HG03457 (cell line): ENCODE measurements around the gene FGD4.

Source experiments
- ATAC-seq: cut with Tn5 transposase; IDR thresholded peaks from one replicate; pipeline ENCODE4 v1.9.1; 2021; ENCODE audit warnings: moderate number of reproducible peaks; ENCODE audit not compliant: unreplicated experiment

Gene FGD4

DNA sequence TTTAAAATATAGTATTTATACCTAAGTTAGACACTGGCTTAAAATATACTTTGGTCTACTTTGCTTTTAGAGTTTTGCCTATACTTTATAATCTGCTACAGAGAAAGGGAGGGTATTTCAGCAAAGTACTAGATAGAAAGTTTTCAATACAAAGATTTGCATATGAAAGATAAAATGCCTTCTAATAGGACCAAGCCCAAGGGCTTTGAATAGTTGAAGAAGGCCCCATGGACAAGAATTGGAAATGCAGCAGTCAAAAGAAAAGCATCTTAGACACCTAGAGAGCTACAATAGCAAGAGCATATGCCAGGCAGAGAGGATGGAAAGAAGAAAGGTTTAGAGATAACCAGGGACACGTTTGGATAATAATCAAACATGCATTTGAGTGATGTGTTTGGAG lies 196.7 kb downstream of the FGD4 start:
- ATAC-seq, result no peak

DNA sequence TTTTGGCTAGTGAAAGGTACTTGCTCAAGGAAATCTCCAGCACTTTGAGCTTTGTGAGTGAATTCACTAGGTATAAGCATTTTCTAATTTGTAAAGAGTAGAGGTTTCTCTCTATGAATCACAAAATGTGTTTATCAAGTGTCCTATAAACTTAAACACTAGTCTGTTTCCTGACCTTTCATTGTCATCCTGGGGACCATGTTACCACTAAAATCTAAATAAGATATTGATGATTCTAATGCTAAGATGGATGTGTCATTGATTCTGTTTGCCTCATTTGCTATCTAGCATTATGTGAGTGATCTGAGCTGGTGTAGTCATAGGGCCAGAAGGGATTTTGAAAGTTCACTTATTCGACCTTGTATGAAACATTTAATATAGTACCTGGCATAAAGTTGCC lies 199.3 kb downstream of the FGD4 start:
- ATAC-seq, result no peak

DNA sequence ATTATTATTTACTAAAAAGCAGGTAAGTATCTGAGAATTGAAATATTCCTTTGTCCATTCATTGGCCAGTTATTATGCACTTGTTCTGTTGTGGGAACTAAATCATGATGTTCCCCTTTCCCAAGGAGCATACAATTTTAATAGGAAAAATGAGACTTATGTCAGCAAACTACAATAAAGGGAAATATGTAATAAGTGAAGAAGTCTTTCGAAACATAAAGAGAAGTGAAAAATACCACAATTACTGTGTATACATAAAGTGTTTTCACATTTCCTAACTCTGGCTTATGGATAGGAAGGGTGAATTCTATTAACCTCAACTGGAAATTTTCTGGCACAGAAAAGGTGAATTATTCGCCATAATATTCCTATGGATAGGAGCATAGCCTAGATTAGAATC lies 201.3 kb downstream of the FGD4 start:
- no peak for ATAC-seq

DNA sequence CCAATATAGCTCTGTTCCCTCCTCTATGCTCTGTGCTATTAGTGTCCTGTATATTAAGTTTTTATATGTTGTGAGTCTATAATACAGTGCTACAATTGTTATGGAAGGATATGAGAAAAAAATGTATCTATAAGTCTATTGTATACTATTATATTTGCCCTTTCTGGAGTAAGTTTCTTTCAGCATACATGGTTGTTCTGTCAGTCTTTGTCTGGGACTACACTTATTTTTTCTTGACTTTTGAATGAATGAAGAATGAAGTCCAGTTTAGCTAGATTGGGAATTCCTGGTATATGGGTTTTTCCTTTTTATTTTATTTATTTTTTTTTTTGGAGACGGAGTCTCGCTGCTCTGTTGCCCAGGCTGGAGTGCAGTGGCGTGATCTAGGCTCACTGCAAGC lies 203.7 kb downstream of the FGD4 start:
- ATAC-seq, result no peak

DNA sequence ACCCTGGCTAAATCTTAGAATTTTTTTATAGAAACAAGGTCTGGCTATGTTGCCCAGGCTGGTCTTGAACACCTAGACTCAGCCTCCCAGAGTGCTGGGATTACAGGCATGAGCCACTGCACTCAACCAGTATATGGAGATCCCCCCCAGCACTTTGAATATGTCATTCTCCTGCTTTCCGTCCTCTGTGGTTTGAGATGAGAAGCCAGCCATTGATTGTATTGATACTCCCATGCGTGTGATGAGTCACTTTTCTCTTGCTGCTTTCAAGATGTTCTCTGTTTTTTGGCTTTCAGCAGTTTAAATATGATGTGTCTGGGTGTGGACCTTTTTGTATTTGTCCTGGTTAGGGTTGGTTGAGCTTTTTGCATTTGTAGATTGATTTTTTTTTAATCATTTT lies 204.5 kb downstream of the FGD4 start:
- ATAC-seq, result no peak

DNA sequence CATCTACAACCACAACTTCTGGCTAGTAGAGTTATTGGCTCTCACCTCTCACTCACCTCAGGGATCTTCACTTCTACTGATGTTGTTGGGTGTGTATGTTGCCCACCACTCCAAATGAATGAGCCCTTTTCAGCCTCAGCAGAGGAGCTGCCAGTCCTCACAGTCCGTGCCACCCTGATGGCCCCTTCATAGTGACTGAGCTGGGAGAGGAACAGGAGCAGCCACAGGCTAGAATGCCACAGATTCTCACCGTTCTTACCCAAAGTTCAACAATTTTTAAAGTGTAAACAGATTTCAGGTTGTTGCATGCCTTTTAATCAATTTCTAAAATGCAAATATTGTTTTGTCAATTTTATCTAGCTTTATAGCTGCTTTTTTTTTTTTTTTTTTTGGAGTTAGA lies 205.2 kb downstream of the FGD4 start:
- ATAC-seq, result no peak

DNA sequence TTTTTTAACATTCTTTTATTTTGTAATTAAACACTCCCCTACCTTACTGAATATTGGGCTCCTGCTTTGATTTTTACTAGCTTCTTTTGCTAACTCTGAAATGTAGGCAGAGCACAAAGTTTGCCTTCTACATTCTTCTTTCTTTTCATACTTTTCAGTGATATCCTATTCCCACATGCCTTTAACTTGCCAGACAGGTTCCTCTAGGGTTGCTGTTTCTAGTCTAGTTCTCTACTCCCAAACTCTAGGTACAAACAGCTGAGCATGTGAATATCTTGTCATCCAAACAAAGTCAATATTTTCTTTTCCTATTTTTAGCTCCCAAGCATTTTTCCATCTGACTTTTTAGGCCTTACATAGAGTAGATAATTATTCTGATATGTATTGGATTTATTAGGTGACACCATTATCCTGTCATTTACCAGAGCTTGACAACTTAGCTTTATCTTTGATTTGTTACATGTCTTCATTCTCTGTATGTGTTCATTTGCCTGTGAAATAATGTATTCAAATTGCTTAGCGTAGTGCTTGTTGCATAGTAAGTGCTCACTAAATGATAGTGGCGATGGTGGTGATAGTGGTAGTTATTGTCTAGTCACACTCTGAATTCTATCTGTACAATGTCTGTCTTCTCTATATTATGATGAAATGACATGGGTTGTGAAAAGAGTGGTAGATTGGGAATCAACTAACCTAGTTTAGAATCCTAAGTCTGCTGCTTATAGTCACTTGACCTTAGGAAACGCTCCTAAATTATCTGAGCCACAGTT lies 206.2 kb downstream of the FGD4 start:
- no peak for ATAC-seq

DNA sequence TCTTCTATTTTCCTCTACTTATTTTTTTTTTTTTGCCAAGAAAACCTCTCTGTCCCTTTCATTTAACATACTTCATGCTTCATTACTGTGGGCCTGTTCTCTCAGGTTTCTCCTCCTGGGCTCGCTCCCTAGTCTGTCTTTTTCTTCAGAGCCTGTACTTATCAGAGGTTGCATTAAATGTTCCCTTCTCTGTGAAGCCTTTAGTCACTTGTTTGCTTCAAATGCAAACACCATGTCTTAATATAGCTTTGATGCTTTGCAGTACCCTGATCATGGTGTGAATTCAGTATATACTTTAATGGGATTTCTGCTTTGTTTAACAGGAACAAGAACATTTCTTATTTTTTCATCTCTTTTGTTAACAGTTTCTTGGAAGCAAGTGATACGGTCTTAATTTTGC lies 207.1 kb downstream of the FGD4 start:
- ATAC-seq, result no peak

DNA sequence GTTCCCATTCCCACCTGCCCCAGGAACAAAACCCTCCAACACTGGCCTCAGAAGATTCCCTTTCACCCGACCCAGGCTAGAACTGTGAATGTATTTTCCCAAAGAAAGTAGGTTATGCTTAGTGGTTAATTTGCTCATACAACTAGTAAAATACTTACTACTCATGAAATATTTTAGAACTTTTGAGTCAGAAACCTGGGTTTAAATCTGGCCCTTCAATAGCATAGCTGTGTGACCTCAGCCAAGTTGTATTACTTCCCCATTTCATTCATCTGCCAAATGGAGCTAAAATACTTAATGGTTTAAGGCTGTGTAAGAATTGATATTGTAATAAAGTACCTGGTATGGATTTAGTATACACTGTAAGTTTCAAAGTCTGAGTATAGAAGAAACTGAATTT lies 210.6 kb downstream of the FGD4 start:
- ATAC-seq, result no peak

DNA sequence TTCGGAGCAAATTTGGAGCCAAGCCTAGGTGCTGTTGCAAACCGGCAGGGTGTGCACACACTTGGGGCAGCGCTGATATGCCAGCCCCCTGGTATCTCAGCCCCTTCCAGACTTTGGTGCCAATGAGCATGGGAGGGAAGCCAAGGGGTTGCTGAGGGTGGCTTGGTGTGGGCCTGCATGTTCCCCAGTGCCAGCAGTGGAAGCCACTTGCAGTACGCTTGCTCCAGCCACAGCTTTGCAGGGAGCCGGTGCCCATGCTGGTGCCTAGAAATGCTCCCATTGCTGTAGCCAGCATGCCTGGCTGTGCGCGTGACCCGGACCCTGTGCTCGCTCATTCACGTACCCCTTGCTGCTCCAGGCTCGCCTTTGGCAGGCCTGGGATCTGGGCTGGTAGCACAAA lies 212.6 kb downstream of the FGD4 start:
- no peak for ATAC-seq

DNA sequence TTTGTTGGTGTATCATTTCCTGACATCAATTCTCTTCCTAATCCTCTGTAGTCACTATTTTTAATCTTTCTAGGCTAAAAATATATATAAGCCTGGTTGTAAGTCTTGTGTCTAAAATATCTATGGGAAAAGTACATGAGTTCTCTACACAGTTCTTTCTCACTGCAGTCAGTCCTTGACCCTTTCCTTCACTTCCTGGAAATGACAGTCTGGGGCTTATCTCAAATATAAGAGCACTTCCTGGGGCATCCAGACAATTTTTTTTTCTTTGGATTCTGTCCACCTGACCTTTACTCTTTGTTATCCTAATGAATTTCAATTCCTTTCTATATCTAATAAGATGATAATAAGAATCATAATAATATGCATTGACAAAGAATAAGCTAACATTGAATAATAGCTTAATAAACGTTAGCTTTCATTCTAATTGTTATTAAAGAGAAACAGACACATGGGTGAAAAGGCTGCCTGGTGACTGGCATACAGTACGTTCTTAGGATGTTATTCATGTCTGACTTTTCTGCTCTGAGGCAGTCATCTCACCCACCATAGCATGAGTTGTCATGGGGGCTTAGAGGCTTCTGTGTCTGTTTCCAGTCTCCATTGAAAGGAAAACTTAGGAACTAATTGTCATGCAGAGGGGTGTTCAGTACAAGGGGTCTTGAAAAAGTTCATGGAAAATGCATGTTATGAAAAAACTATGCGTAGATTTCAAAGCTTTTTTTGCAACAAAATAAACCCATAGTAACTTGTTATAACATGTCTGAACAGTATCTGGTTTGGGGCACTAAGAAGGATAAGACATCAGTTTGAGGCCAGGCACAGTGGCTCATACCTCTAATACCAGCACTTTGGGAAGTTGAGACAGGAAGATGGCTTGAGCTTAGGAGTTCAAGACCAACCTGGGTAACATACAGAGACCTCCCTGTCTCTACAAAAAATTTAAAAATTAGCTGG lies 213.6 kb downstream of the FGD4 start:
- ATAC-seq, result no peak

DNA sequence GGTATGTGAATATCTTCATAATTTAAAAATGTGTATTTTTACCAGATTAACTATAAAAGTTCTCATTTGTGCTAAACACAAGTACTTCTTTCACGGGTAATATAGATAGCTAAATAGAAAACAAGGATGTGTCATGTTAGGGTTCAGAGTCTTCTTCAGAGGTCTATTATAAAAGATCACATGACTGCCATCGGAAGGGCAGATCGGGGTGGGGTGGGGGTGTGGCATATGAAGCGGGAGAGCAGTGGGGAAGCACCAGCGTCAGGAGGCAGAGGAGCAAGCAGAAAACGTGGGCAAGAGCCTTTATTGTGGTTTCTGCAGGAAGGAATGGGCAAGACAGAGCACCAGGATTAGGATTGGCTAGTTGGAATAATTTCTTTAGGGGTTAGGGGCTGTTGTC lies 216.1 kb downstream of the FGD4 start:
- no peak for ATAC-seq

DNA sequence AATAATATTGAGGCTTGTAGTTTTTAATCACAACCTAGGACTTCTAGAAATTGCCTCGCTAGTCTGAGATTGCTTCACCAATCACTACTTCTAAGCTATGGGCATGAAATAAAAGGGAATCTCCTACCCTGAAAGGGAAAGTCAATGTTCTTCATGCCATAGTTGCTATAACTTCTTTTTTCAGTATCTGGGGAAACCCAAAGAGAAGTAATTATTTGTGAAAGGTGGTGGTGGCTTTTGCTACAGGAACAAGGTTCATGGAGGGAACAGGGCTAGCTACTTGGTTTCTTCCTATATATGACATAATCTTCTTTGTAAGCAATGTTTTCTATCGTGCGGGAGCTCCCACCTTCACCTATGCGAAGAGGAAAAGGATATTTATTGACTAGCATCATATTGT lies 218.2 kb downstream of the FGD4 start:
- ATAC-seq, result no peak

DNA sequence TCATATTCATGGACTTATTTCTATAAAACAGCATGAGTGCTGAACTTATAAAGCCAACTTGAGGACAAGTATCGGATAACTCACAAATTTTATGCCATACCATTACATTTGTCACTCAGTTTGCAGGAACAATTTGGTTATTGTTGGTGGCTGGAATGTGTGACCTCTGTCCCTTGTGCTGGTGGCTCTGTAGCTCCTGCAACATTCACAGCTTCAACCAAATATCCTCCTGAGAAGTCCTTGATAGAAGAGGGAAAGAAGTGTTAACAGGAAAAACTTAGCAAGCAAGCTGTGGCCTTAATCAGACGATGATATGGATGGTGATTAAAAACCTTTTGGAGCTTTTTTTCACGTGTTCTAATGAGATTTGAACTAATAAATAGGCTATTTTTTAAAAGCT lies 218.8 kb downstream of the FGD4 start:
- ATAC-seq, result no peak

DNA sequence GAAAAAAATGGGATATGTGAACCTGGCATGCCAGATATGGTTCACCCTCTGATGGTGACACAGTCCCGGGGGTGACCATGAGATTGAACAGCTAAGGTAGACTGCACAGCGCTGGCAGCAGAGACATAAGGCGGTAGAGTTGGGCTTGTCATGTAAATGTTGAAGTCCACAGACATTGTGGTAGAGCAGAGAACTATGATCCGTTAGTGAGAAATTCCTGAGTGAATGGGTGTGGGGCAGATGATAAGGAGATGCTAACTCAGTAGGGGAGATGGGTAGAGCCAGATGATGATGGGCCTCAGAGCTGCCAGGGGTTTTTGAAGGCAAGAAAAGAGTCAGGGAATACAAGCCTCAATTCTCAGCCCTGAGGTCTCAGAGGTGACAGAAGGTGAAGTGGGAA lies 228.6 kb downstream of the FGD4 start:
- ATAC-seq, result no peak

DNA sequence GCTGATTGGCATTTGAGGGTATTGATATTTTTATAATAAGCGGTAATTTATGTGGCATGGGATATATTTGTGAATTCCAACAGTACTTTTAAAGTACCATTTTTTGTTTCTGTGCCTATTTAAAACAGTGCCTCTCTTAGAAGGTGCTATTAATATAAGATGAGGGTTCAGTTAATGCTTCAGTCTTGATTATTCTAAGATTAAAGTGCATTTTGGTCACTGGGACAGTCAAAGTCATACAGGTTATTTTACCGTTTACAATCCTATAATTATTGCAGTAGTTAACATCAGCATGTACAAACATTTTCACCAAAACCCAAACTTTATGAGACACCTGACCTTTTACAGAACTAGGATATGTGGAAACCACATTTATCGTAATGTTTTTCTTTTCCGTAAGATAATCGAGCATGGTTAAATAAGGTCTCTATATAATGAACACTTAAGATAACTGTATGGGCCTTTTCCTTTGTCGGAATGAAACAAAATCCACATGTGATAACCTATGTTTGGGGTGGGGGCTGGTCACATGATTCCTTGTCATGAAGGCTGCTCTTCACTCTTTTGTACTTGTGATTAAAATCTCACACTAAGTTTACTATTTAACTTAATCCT lies 242.0 kb downstream of the FGD4 start:
- no peak for ATAC-seq

DNA sequence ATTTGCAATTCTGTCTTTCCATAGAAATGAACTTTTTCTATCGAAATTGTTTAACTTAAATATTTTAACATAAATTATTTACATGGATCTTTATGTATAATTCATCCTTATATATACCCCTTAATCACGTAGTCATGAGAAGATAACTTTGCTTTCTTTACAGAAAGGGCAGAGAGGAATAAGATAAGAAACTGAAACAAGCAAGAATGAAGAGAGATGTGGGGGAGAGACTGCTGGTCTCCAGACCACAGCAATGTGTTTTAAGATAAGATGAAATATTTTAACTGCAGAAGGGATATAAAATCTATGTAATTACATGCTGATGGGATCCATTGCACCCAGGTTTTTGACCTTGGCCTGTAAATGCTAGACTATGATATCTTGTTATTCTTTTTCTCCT lies 245.1 kb downstream of the FGD4 start:
- no peak for ATAC-seq

DNA sequence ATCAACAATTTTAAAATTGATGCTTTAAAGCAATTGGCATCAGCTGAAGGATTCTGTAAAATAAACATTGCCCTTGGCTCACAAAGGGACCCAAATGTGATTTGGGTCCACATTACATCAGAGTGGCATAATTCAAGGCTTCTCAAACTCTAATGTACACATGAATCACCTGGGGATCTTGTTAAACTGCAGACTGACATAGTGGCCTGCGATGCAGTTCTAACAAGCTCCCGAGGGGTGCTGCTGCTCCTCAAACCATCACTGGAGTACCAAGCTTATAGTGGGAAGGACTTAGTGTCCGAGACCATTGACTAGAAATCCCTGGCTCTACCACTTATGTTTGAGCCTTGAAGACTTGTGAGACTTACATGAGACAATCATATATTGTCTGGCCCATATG lies 247.9 kb downstream of the FGD4 start:
- ATAC-seq, result no peak

DNA sequence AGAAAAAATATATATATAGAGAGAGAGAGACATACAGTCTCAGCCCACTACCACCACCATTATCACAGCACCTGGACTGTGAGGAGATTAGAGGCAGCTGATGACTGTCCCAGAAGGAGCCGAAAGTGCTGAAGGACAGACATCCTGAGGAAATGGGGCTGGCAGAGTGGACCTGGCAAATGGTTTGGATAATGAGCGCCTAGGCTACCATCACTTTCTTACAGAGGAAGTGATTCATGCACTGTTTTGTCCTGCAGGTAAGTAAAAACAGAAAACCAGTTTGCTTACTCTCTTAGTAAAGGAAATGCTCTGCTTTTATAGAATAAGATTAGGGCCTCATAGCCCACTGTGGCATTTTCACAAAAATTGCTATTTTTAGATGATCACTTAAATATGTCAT lies 251.2 kb downstream of the FGD4 start:
- ATAC-seq, result no peak

DNA sequence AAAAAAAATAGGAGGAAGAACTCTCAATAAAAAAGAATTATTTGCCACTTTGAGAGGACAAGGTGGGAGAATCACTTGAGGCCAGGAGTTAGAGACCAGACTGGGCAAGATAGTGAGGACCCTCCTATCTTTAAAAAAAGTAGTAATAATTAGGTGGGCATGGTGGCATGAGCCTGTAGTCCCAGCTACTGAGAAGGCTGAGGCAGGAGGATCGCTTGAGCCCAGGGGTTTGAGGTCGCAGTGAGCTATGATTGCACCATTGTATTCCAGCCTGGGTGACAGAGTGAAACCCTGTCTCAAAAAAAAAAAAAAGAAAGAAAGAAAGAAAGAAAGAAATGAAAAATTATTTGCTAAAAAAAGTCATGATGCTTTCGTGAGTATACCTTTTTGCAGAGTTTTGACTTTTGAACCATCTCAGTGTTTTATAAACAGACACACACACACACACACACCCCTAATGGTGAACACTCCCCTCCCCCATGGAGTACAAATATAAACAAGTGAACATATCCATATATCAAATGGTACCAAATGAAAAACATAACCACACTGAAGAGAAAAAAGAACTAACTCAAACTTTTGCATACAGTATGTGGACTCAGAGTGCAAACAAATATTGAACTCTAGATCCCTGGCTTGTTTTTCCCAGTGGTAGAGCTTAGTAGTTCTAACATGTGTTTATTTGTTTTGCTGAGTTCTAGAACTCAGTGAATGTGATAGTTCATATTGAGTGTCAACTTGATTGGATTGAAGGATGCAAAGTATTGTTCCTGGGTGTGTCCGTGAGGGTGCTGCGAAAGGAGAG lies 252.0 kb downstream of the FGD4 start:
- ATAC-seq, result no peak

DNA sequence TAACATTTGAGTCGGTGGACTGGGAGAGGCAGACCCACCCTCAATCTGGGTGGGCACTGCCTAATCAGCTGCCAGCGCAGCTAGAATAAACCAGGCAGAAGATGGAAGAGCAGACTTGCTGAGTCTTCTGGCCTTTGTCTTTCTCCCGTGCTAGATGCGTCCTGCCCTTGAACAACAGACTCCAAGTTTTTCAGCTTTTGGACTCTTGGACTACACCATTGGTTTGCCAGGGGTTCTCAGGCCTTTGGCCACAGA lies 252.5 kb downstream of the FGD4 start:
- ATAC-seq, result no peak
